BLaER1 treated with 17β-estradiol and CSF1 and Interleukin-3, amounts not matched to agents 10 nM and 100 nM (cell line): ENCODE data around the gene ESRRA.

Experiments
- H3K27ac ChIP-seq, 11 experiments: shearing (Covaris generic); formaldehyde crosslinking; 2 replicates each; pipeline ENCODE4 v1.8.1; 2022
- H3K27me3 ChIP-seq, 11 experiments: shearing (Covaris generic); formaldehyde crosslinking; 2 replicates each; pipeline ENCODE4 v1.8.1; 2022
- H3K36me3 ChIP-seq, 11 experiments: shearing (Covaris generic); formaldehyde crosslinking; 2 replicates each; pipeline ENCODE4 v1.8.1; 2022
- H3K4me1 ChIP-seq, 10 experiments: shearing (Covaris generic); formaldehyde crosslinking; 2 replicates each; pipeline ENCODE4 v1.8.1; 2022
- H3K4me2 ChIP-seq, 11 experiments: shearing (Covaris generic); formaldehyde crosslinking; 2 replicates each; pipeline ENCODE4 v1.8.1; 2022
- H3K4me3 ChIP-seq, 10 experiments: shearing (Covaris generic); formaldehyde crosslinking; 2 replicates each; pipeline ENCODE4 v1.8.1; 2022
- H3K9ac ChIP-seq, 11 experiments: shearing (Covaris generic); formaldehyde crosslinking; 2 replicates each; pipeline ENCODE4 v1.8.1; 2022
- H3K9me3 ChIP-seq, 11 experiments: shearing (Covaris generic); formaldehyde crosslinking; replicated peaks in 1 of 11; 2 replicates each; pipeline ENCODE4 v1.8.1; 2022
- H4K20me1 ChIP-seq, 11 experiments: shearing (Covaris generic); formaldehyde crosslinking; 2 replicates each; pipeline ENCODE4 v1.8.1; 2022
- Cebpa-rat ChIP-seq, 11 experiments: shearing (Covaris generic); IDR thresholded peaks; 2 replicates each; pipeline ENCODE4 v1.8.1; 2022

Gene ESRRA

GRCh38 chr11:64362339-64362738 is 57.0 kb downstream of the ESRRA start:
- H3K9me3 ChIP-seq = no peaks in the 10 kb centered on the region
- H3K4me2 ChIP-seq = no peak overlapping the region
- no peak for TF ChIP-seq Cebpa-rat (IDR thresholded peaks at IDR 0.05)
- H3K36me3 ChIP-seq = peaks cover 57 to 66% (median 62%) of the 10 kb centered on the region in 11 experiments
- 0 out of 22 replicates have a peak overlapping the region, but pooled peaks of 1 of the 11 experiments have one; percentile 33 for H3K9ac ChIP-seq
- no peak overlapping the region for H3K4me3 ChIP-seq
- H4K20me1 ChIP-seq = peaks cover 0 to 26% (median 15%) of the 10 kb centered on the region in 11 experiments; a peak in 13 of 22 replicates
- H3K27me3 ChIP-seq = no peaks in the 10 kb centered on the region
- peaks cover 33 to 62% (median 54%) of the 10 kb centered on the region in 10 experiments for H3K4me1 ChIP-seq
- no peak overlapping the region for H3K27ac ChIP-seq

DNA sequence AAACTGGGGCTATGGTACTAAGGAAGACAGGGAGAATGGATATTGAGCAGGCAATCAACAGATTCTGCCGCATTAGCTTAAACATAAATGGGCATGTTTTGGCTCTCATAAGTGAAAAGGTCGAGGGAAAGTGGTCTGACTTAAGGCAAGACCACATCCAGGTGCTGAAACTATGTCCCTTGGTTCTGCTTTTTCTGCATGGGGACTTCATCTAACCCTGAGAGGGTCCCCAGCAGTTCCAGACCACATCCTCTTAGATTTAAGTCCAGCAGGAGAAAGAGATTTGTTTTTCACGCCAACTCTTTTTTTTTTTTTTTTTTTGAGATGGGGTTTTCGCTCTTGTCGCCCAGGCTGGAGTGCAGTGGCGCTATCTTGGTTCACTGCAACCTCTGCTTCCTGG is 59.1 kb downstream of the ESRRA start:
- Histone ChIP-seq H3K27me3 (no peaks in the 10 kb centered on the region), H3K9ac (no peak overlapping the region; a peak in 1 of 22 replicates), H3K4me1 (peaks cover 16 to 42% (median 35%) of the 10 kb centered on the region in 10 experiments), H3K4me2 (peak overlapping the region in 9 of 11 experiments; percentile 17 to 60 (median 38); a peak in 14 of 22 replicates), H4K20me1 (peaks cover 0 to 25% (median 15%) of the 10 kb centered on the region in 11 experiments; a peak in 13 of 22 replicates), H3K27ac (0 out of 22 replicates have a peak overlapping the region, but pooled peaks of 1 of the 11 experiments have one; percentile 10), H3K36me3 (peaks cover 72 to 87% (median 79%) of the 10 kb centered on the region in 11 experiments), H3K4me3 (no peak overlapping the region), H3K9me3 (peaks cover 0 to 2% (median 1%) of the 10 kb centered on the region in 11 experiments; a peak in 7 of 22 replicates)
- TF ChIP-seq Cebpa-rat (IDR thresholded peaks at IDR 0.05) = no peak

DNA sequence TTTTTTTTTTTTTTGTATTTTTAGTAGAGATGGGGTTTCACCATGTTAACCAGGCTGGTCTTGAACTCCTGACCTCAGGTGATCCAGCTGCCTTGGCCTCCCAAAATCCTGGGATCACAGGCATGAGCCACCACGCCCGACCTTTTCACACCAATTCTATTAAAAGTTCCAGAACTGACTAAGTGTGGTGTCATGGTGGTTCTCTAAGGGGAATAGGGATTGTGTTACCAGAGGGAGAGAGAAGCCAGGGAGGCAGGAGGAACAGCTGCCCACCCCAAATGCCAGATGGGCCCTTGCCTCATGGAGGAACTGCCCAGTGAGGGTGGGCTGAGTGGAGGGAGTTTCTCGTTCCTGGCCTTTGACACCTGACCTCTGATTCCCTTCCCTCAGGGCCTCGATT is 59.6 kb downstream of the ESRRA start:
- H3K4me1 ChIP-seq = peaks cover 12 to 41% (median 31%) of the 10 kb centered on the region in 10 experiments
- peaks cover 77 to 92% (median 84%) of the 10 kb centered on the region in 11 experiments for H3K36me3 ChIP-seq
- TF ChIP-seq Cebpa-rat (IDR thresholded peaks at IDR 0.05) = no peak
- peaks cover 0 to 6% (median 5%) of the 10 kb centered on the region in 11 experiments; a peak in 7 of 22 replicates for H3K9me3 ChIP-seq
- H3K4me3 ChIP-seq = no peak overlapping the region
- H3K4me2 ChIP-seq = peak overlapping the region in 8 of 11 experiments; percentile 17 to 60 (median 40); a peak in 11 of 22 replicates
- H3K27ac ChIP-seq = peak overlapping the region in 4 of 11 experiments; percentile 10 to 32 (median 22); a peak in 5 of 22 replicates
- H3K9ac ChIP-seq = no peak overlapping the region; a peak in 1 of 22 replicates
- H4K20me1 ChIP-seq = peaks cover 0 to 20% (median 11%) of the 10 kb centered on the region in 11 experiments; a peak in 13 of 22 replicates
- no peaks in the 10 kb centered on the region for H3K27me3 ChIP-seq
